Measurements from ENCODE around the gene SLC25A45. TPM values are rescaled to one million over a fixed set of nuclear protein-coding genes. Genes with fewer than 3 reads are reported as not detected.

The SLC25A45 gene
- total and polyA plus RNA-seq, 12 donors: 3.1 to 12.2 (median 8.3) TPM

DNA sequence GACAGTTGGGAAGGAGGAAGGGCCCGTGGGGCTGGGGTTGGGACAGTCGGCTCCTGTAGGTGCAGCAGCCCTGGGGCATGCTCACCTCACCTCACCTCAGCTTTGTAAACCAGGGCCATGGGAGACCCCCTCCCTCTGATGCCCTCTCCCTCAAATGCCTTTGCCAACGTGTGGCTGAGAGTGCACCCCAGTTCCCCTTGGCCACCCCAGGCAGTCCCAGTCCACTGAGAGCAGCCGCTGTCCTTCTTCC is 35.9 kb upstream of the SLC25A45 start:
- intact Hi-C loops (cut with DNase I): loop anchor here (2.0 to 10.0 kb wide), 10 partner anchors 36 to 89 kb away; partner anchors contain the start of genes SLC25A45 (in 4 of the 10) and MALAT1 (in 1 of the 10)
- peak in 1 of 2 donors; percentile 75 for DNase-seq
- peak overlapping the region in 9 of 10 donors; percentile 30 to 95 (median 81) for H3K4me3 ChIP-seq
- 0 to 1% methylated on average over 3 to 4 of the region's 4 CpGs for WGBS, 2 donors
- H3K9me3 ChIP-seq: no peaks in the 10 kb centered on the region
- TF ChIP-seq, protein P1, sequence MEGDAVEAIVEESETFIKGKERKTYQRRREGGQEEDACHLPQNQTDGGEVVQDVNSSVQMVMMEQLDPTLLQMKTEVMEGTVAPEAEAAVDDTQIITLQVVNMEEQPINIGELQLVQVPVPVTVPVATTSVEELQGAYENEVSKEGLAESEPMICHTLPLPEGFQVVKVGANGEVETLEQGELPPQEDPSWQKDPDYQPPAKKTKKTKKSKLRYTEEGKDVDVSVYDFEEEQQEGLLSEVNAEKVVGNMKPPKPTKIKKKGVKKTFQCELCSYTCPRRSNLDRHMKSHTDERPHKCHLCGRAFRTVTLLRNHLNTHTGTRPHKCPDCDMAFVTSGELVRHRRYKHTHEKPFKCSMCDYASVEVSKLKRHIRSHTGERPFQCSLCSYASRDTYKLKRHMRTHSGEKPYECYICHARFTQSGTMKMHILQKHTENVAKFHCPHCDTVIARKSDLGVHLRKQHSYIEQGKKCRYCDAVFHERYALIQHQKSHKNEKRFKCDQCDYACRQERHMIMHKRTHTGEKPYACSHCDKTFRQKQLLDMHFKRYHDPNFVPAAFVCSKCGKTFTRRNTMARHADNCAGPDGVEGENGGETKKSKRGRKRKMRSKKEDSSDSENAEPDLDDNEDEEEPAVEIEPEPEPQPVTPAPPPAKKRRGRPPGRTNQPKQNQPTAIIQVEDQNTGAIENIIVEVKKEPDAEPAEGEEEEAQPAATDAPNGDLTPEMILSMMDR (IDR thresholded peaks at IDR 0.05): no peak
- peaks cover 0 to 11% (median 0%) of the 10 kb centered on the region in 9 donors for H3K36me3 ChIP-seq
- H3K27me3 ChIP-seq: no peaks in the 10 kb centered on the region
- ATAC-seq: no peak
- peak overlapping the region; percentile 99 to 100 (median 100) for H3K27ac ChIP-seq
- peaks cover 38 to 70% (median 66%) of the 10 kb centered on the region in 9 donors for H3K4me1 ChIP-seq

DNA sequence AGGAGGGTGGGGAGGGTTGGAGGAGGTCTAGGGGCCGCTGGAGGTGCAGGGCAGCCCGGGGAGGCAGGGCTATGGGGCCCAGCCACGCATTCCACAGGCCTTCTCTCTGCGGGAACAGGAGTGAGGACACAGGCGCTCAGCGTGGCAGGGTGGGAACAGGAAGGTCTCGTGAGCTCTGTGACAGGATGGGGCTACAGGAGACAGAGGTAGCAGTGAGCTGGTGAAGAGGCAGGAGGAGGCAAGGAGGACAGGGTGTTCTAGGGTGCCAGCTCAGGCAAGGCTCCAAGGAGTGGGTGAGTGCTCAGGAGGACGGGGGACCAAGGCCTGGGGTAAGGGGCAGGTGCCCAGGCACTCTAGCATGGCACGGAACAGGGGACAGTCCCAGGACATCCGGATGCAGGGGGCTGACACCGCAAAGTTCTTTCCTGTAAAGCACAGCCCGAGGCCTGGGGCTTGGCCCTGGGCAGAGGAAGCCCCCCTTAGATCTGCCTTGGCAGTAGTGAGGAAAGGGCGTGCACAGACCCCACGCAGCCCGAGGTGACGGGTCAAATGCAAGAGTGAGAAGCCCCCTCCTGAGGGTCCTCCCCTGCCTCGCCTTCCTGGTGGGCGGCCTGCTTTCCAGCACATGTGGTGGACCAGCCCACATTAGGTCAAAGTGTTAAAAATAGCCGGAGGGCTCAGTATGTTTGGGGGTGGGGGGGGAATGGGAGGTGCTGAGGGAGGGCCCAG is 35.4 kb upstream of the SLC25A45 start:
- H3K4me1 ChIP-seq: peaks cover 38 to 75% (median 69%) of the 10 kb centered on the region in 9 donors
- WGBS, 2 donors: 5% methylated on average over 19 of the region's 19 CpGs

DNA sequence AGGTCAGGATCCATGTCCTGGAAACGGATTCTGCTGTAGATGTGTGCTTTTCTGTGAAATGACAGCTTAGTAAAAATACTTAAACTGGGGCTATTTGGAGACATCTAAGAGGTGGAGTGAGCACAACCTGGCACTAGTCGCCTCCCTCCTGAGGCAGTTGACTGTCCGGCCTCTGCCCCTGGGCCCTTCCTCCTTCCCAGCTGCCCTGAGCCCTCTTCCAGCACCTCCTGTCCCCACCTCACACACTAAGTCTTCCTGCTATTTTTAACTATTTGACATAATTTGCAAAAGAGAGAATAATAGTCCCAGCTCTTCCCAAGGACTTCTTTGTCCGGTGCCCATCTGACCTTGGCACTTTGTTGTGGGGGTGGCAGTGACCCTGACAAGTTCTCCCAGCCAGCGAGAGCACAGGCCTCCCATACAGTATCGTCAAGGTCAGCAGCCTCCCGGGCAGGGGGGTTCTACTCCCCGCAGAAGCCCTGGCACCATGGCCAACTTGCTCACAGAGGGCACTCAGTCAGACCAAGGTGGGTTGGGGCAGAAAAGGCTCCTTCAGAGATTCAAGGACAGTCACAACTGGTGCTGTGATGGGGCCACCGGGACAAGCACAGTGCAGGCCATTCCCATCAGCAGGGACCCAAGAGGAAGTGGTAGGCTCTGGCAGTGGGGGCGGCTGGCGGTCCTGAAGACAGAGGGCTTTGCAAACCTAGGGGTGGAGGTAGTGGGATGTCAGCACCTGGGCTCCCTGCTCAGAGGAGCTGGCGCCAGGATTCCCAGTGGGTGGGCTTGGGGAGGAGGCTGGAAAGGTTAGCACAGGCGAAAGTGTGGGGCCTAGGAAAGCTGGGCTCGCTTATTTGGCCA is 34.6 kb upstream of the SLC25A45 start:
- peak; percentile 45 to 58 for DNase-seq
- Histone ChIP-seq H3K36me3 (peaks cover 0 to 21% (median 0%) of the 10 kb centered on the region in 9 donors), H3K4me1 (peaks cover 38 to 83% (median 76%) of the 10 kb centered on the region in 9 donors), H3K27ac (peak overlapping the region; percentile 99 to 100 (median 100)), H3K4me3 (peak overlapping the region; percentile 23 to 95 (median 74)), H3K27me3 (no peaks in the 10 kb centered on the region), H3K9me3 (no peaks in the 10 kb centered on the region)
- WGBS, 2 donors: 15 to 18% methylated on average over 14 of the region's 14 CpGs
- no peak for ATAC-seq
- intact Hi-C loops (cut with DNase I): loop anchor here (1.0 to 10.0 kb wide), 12 partner anchors 16 to 94 kb away; partner anchors contain the start of gene SLC25A45 (in 6 of the 10)
- TF ChIP-seq, protein P1 (IDR thresholded peaks at IDR 0.05): no peak

More for the DNA sequence above, 35.4 kb upstream of the SLC25A45 start:
- DNase-seq (peak in 1 of 2 donors; percentile 65), ATAC-seq (peak; percentile 4 to 37 (median 30))
- Histone ChIP-seq H3K9me3 (no peaks in the 10 kb centered on the region), H3K4me3 (peak overlapping the region in 9 of 10 donors; percentile 30 to 95 (median 81)), H3K27ac (peak overlapping the region; percentile 99 to 100 (median 100)), H3K36me3 (peaks cover 0 to 13% (median 0%) of the 10 kb centered on the region in 9 donors), H3K27me3 (no peaks in the 10 kb centered on the region)
- TF ChIP-seq, protein P1 (IDR thresholded peaks at IDR 0.05): no peak
- intact Hi-C loops (cut with DNase I): loop anchor here (2.0 to 10.0 kb wide), 14 partner anchors 15 to 93 kb away; partner anchors contain the start of genes SLC25A45 (in 7 of the 10) and MALAT1 (in 1 of the 10)

DNA sequence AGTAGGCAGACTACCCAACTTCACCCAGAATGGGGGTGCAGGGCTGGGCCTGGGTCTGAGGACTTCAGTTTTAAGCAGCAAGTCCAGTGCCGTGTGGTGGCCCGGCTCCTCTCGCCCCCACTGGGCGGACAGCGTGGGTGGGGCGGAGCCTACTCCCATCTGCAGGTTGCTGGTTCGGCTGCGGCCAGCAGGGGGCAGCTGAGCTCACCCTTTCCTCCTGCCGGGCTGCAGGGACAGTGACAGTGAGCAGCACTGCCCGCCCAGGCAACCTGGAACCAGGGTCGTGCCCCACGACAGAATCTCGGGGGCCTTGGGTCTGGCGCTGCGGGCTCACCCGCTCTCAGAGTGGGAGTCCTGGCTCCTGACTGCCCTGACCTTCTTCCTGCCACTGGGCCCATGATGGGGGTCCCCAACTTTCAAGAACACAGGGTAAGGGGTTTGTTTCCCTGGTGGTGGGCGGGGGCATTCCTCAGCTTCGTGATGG is 33.9 kb upstream of the SLC25A45 start:
- no peaks in the 10 kb centered on the region for H3K9me3 ChIP-seq
- H3K27ac ChIP-seq: peak overlapping the region; percentile 99 to 100 (median 100)
- peak overlapping the region; percentile 23 to 95 (median 74) for H3K4me3 ChIP-seq
- peaks cover 38 to 81% (median 71%) of the 10 kb centered on the region in 9 donors for H3K4me1 ChIP-seq
- DNase-seq: peak; percentile 93 to 96
- intact Hi-C loops (cut with DNase I): loop anchor here (1.0 to 10.0 kb wide), 12 partner anchors 16 to 94 kb away; partner anchors contain the start of gene SLC25A45 (in 6 of the 10)
- no peaks in the 10 kb centered on the region for H3K27me3 ChIP-seq
- peak; percentile 30 to 53 (median 48) for ATAC-seq
- peaks cover 0 to 28% (median 2%) of the 10 kb centered on the region in 9 donors for H3K36me3 ChIP-seq
- 3% methylated on average over 18 of the region's 18 CpGs for WGBS, 2 donors
- TF ChIP-seq, protein P1 (IDR thresholded peaks at IDR 0.05): peak in 8 of 9 donors; percentile 94 to 99 (median 98)

All from heart right ventricle (tissue), 16 donors.